GM23338 (cell line): ENCODE results near the gene PACS1. TPM values are rescaled to one million over a fixed set of nuclear protein-coding genes. Genes with fewer than 3 reads are reported as not detected.

ENCODE experiments used
- ATAC-seq: fragments of 200-7000 bp; cut with Tn5 transposase; 3 replicates; pipeline ENCODE4 v1.9.1; 2020
- DNase-seq: peaks from one replicate; pipeline ENCODE4 v3.0.0-alpha.2; 2015; ENCODE audit warnings: low spot score
- H2AFZ ChIP-seq: fragments of 200-600 bp; sonication (generic); 2 replicates; pipeline ENCODE4 v1.8.0; 2016; ENCODE audit warnings: antibody characterized with exemption, mild to moderate bottlenecking, moderate library complexity
- H3F3A ChIP-seq: fragments of 200-600 bp; sonication (generic); replicated peaks from 2 replicates; pipeline ENCODE4 v1.8.0; 2017; ENCODE audit warnings: antibody characterized with exemption, mixed run types, low read depth
- H3K27ac ChIP-seq: fragments of 200-600 bp; sonication (generic); 2 replicates; pipeline ENCODE4 v1.6.1; 2016; ENCODE audit warnings: low read depth
- H3K27me3 ChIP-seq: fragments of 200-600 bp; sonication (generic); 2 replicates; pipeline ENCODE4 v1.8.0; 2016; ENCODE audit warnings: mild to moderate bottlenecking, mixed run types, moderate library complexity; ENCODE audit not compliant: insufficient read depth
- H3K36me3 ChIP-seq: fragments of 200-600 bp; sonication (generic); 2 replicates; pipeline ENCODE4 v1.8.0; 2016; ENCODE audit warnings: mild to moderate bottlenecking; ENCODE audit not compliant: insufficient read depth
- H3K4me1 ChIP-seq: fragments of 200-600 bp; sonication (generic); 2 replicates; pipeline ENCODE4 v1.8.0; 2016; ENCODE audit warnings: mild to moderate bottlenecking, moderate library complexity; ENCODE audit not compliant: insufficient read depth
- H3K4me2 ChIP-seq: fragments of 200-600 bp; sonication (generic); 2 replicates; pipeline ENCODE4 v1.7.1; 2017; ENCODE audit warnings: mixed run types
- H3K4me3 ChIP-seq: fragments of 200-600 bp; sonication (generic); 2 replicates; pipeline ENCODE4 v1.6.1; 2016; ENCODE audit warnings: mixed run types
- H3K79me2 ChIP-seq: fragments of 200-600 bp; sonication (generic); replicated peaks from 2 replicates; pipeline ENCODE4 v1.8.0; 2017; ENCODE audit warnings: mild to moderate bottlenecking; ENCODE audit not compliant: insufficient read depth
- H3K9me2 ChIP-seq: fragments of 200-600 bp; sonication (generic); 2 replicates; pipeline ENCODE4 v1.8.0; 2017; ENCODE audit not compliant: insufficient read depth
- H4K20me1 ChIP-seq: fragments of 200-600 bp; sonication (generic); replicated peaks from 2 replicates; pipeline ENCODE4 v1.8.0; 2017; ENCODE audit warnings: mild to moderate bottlenecking; ENCODE audit not compliant: insufficient read depth
- H3K27ac Mint-ChIP-seq: 2 replicates; pipeline ENCODE4 v1.8.0; 2020; ENCODE audit warnings: inconsistent platforms, mild to moderate bottlenecking, moderate library complexity, mixed read lengths
- H3K27me3 Mint-ChIP-seq: 3 replicates; pipeline ENCODE4 v1.8.0; 2022; ENCODE audit warnings: low read depth, mild to moderate bottlenecking, moderate library complexity, mixed read lengths, inconsistent platforms; ENCODE audit not compliant: insufficient read depth, poor library complexity
- H3K36me3 Mint-ChIP-seq: 3 replicates; pipeline ENCODE4 v1.8.0; 2021; ENCODE audit warnings: low read depth, mild to moderate bottlenecking, inconsistent platforms, moderate library complexity, mixed read lengths
- H3K4me1 Mint-ChIP-seq: 3 replicates; pipeline ENCODE4 v1.8.0; 2020; ENCODE audit warnings: mild to moderate bottlenecking, inconsistent platforms, mixed read lengths
- H3K4me3 Mint-ChIP-seq: 3 replicates; pipeline ENCODE4 v1.8.0; 2021; ENCODE audit warnings: moderate library complexity, mild to moderate bottlenecking, inconsistent platforms, mixed read lengths
- H3K9me3 Mint-ChIP-seq: 3 replicates; pipeline ENCODE4 v1.8.0; 2020; ENCODE audit warnings: moderate library complexity, mild to moderate bottlenecking, inconsistent platforms, mixed read lengths
- CREB1 ChIP-seq: fragments of 250-450 bp; sonication (Bioruptor Pico); IDR thresholded peaks from 2 replicates; pipeline ENCODE4 v1.5.0; 2020; ENCODE audit warnings: low read depth, mild to moderate bottlenecking, moderate library complexity
- EZH2phosphoT487 ChIP-seq: fragments of 200-600 bp; sonication (generic); IDR thresholded peaks from one replicate; pipeline ENCODE4 v1.8.1; 2018; ENCODE audit warnings: antibody characterized with exemption; ENCODE audit not compliant: unreplicated experiment
- JUNB ChIP-seq: IDR thresholded peaks from one replicate; pipeline ENCODE4 v1.6.1; 2016; ENCODE audit warnings: antibody characterized with exemption; ENCODE audit not compliant: unreplicated experiment
- NANOG ChIP-seq: IDR thresholded peaks from 2 replicates; pipeline ENCODE4 v1.6.1; 2016; ENCODE audit warnings: antibody characterized with exemption, borderline replicate concordance
- POLR2AphosphoS5 ChIP-seq: IDR thresholded peaks from 2 replicates; pipeline ENCODE4 v1.6.1; 2016; ENCODE audit warnings: antibody characterized with exemption, low read depth
- STAT1 ChIP-seq: IDR thresholded peaks from one replicate; pipeline ENCODE4 v1.6.1; 2016; ENCODE audit warnings: antibody characterized with exemption; ENCODE audit not compliant: unreplicated experiment
- ZNF114 ChIP-seq: fragments of 250-450 bp; sonication (Bioruptor Pico); IDR thresholded peaks from 2 replicates; pipeline ENCODE4 v1.5.0; 2020; ENCODE audit warnings: mild to moderate bottlenecking, moderate library complexity
- ZNF331 ChIP-seq: fragments of 250-450 bp; sonication (Bioruptor Pico); IDR thresholded peaks from 2 replicates; pipeline ENCODE4 v1.5.0; 2020; ENCODE audit warnings: low read depth, mild to moderate bottlenecking, moderate library complexity
- ZNF462 ChIP-seq: fragments of 250-450 bp; sonication (Bioruptor Pico); IDR thresholded peaks from 2 replicates; pipeline ENCODE4 v1.5.0; 2020; ENCODE audit warnings: mild to moderate bottlenecking, moderate library complexity
- polyA plus RNA-seq: library from polyadenylated mRNA; unstranded; fragments of >200 nt; fragmentation: Nextera tagmentation; extraction: Ambion mirVana; gene quantifications from 2 replicates; pipeline ENCODE4 v1.2.1, GENCODE V29; 2016
- total RNA-seq: library from RNA; depleted of rRNA; stranded (reverse); fragments of >200 nt; shearing (Covaris generic); gene quantifications from 2 replicates; pipeline ENCODE4 v1.2.3, GENCODE V29; 2014
- TF ChIP-seq, protein P1 (sequence below): IDR thresholded peaks from 2 replicates; pipeline ENCODE4 v1.6.1; 2016; ENCODE audit warnings: antibody characterized with exemption

PACS1 gene
- total and polyA plus RNA-seq, 2 experiments from 2014 or later: 8.0 to 37.5 TPM

- TF ChIP-seq ZNF462 (no peak), POLR2AphosphoS5 (no peak), NANOG (no peak)
Observed at GRCh38 chr11:66150725-66151124, 80.7 kb downstream of the PACS1 start (continued).

GRCh38 chr11:66151273-66151672 lies 81.2 kb downstream of the PACS1 start:
- no peak overlapping the region for H3K4me3 ChIP-seq
- H2AFZ ChIP-seq: no peak overlapping the region
- no peaks in the 10 kb centered on the region; the same call in 1 of the 2 replicates for H4K20me1 ChIP-seq
- Mint-ChIP-seq H3K27ac (no peak overlapping the region), H3K9me3 (peaks cover 2% of the 10 kb centered on the region; the same call in 2 of the 3 replicates), H3K27me3 (no peaks in the 10 kb centered on the region), H3K36me3 (peaks cover 2% of the 10 kb centered on the region; the same call in 2 of the 3 replicates), H3K4me1 (peaks cover 3% of the 10 kb centered on the region; the same call in 2 of the 3 replicates), H3K4me3 (no peak overlapping the region)
- H3K36me3 ChIP-seq: no peaks in the 10 kb centered on the region
- ATAC-seq (no peak; the same call in 2 of the 3 replicates), DNase-seq (no peak)
- H3K27me3 ChIP-seq: no peaks in the 10 kb centered on the region
- no peaks in the 10 kb centered on the region for H3K4me1 ChIP-seq
- no peaks in the 10 kb centered on the region for H3K79me2 ChIP-seq
- no peaks in the 10 kb centered on the region for H3F3A ChIP-seq
- H3K4me2 ChIP-seq: no peak overlapping the region
- no peaks in the 10 kb centered on the region for H3K9me2 ChIP-seq
- no peak overlapping the region for H3K27ac ChIP-seq
- TF ChIP-seq CREB1 (CRISPR knock-in tag) (no peak), JUNB (no peak), ZNF462 (no peak), NANOG (no peak), EZH2phosphoT487 (no peak), ZNF331 (no peak), ZNF114 (CRISPR knock-in tag) (no peak), STAT1 (no peak)
- TF ChIP-seq, protein P1, sequence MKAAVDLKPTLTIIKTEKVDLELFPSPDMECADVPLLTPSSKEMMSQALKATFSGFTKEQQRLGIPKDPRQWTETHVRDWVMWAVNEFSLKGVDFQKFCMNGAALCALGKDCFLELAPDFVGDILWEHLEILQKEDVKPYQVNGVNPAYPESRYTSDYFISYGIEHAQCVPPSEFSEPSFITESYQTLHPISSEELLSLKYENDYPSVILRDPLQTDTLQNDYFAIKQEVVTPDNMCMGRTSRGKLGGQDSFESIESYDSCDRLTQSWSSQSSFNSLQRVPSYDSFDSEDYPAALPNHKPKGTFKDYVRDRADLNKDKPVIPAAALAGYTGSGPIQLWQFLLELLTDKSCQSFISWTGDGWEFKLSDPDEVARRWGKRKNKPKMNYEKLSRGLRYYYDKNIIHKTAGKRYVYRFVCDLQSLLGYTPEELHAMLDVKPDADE: no peak
